ENCODE measurements around the gene UQCRC2.
"Not testable (repeated sequence)": the region's sequence is repeated elsewhere in the genome, so short reads cannot be mapped to it uniquely, and the experiment has no call there.

Gene UQCRC2

DNA sequence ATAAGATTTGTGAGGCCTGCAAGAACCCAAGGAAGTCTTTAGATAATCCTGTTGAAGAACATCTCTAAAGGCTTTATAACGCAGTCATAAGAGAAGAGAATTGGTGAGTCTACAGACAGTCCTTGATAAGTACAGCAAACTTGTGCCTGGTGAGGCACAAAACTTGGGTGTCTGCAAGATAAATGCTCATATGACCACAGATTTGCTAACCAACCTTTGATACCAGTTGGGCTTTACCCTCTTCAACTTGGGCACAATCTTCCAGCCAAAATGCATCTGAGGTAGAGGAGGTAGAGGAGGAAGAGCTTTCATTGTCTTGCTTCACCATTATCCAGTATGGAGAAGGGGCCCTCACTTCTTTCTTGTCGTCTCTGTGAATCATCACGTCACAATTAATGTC is 30.9 kb downstream of the UQCRC2 start:
- no peak for DNase-seq

GRCh38 chr16:21985524-21985923 is 32.4 kb downstream of the UQCRC2 start:
- no peak for DNase-seq

GRCh38 chr16:21986692-21987246 is 33.6 kb downstream of the UQCRC2 start:
- DNase-seq, result no peak

DNA sequence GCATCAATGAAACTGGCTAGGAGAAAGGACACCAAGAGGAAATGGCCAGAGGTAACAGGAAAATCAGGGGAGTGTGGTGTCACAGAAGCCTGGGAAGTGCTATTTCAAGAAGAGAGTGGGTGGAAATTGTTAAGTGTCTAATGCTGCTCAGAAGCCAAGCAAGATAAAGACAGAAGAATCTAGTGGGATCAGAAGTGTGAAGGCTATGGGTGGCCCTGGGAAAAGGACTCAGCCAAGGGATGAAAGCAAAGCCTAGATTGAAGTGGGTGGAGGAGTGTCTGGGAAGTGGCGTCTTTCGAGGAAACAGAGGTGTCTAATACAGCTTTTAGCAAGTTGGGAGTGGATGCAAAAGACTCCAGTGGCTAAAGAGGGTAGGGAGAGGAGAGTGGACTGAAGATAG is 34.3 kb downstream of the UQCRC2 start:
- peak; percentile 6 for DNase-seq

- no peak for DNase-seq
Measured at GRCh38 chr16:21989133-21989532, 36.0 kb downstream of the UQCRC2 start.

DNA sequence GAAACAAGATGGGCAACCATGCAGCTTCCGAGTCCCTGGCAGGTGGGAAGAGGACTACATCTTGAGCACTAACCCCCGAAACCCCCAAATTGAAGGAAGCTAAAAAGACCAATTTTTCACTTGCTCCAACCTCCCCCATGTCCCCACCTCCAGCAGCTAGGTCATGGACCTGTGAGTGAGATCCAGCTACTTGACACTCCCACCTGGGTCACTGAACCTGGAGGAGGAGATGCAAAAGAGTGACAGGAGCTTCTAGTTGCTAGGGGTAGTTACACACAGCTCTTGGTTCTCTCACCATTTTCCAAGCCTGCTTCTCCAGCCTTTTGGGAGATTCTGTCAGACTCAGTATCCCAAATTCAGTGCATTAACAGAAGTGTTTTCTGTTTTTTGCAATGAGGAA is 36.6 kb downstream of the UQCRC2 start:
- no peak for DNase-seq

GRCh38 chr16:21990381-21990944 is 37.3 kb downstream of the UQCRC2 start:
- no peak for DNase-seq

- DNase-seq, result no peak
Measured at GRCh38 chr16:21991621-21992020, 38.5 kb downstream of the UQCRC2 start.

DNA sequence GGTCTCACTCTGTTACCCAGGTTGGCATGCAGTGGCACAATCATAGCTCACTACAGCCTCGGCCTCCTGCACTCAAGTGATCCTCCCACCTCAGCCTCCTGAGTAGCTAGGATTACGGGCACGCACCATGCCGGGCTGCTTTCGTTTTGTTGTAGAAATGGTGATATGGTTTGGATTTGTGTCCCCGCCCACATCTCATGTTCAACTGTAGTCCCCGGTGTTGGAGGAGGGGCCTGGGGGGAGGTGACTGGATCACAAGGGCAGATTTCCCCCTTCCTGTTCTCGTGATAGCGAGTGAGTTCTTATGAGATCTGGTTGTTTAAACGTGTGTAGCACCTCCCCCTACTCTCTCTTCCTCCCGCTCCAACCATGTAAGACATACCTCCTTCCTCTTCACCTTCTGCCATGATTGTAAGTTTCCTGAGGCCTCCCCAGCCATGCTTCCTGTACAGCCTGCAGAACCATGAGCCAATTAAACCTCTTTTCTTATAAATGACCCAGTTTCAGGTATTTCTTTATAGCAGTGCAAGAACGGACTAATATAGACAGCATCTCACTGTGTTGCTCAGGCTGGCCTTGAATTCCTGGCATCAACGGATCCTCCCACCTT is 41.8 kb downstream of the UQCRC2 start:
- DNase-seq, result no peak

DNA sequence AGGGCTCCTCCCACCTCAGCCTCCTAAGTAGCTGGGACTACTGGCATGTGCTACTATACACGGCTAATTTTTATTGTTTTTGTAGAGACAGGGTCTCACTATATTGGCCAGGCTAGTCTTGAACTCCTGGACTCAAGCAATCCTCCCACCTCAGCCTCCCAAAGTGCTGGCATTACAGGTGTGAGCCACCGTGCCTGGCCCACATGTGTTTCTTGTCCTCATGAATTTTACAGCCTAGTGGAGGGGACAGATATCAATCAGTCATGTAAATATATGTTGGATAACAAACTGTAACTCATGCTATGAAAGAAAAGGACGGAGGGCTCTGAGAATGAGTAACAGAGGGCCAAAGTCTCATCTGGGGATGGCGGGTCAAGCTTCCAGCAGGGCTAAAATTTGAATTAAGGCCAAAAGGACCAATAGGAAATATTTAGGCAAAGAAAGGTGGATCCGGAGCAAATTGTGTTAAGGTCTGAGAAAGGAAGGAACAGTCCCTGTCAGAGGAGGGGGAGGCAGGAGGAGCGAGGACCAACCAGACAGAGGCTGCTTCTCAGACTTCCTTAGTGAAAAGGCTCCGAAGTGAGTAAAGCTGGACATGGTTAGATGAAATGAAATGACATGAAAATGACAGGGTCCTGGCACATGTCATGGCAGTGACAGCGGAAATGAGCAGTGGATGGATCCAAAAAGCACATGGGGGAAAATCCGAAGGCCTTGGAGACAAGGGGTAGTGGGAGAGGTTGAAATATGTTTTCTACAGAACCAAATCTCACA is 43.9 kb downstream of the UQCRC2 start:
- no peak for DNase-seq

- DNase-seq, result no peak
Measured at GRCh38 chr16:21997697-21998480, 44.7 kb downstream of the UQCRC2 start.

DNA sequence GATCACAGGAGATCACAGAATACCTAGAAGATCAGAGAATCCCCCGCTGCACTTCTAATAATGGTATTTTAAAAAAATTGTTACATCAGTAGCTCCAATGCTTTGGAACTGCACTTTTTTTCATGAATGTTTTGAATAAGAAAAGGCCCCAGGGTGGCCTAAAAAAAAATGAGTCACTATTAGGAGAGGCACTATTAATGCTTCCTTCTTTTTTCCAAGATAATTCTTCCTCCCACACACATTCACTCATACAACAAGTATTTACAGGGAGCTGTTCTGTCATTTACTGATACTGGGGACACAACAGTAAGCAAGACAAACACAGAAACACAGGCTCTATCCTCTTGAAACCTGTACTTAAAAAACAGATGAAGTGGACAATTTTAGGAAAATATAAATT is 48.4 kb downstream of the UQCRC2 start:
- DNase-seq, result no peak

GRCh38 chr16:22002047-22002446 is 48.9 kb downstream of the UQCRC2 start:
- not testable (repeated sequence) for DNase-seq

DNA sequence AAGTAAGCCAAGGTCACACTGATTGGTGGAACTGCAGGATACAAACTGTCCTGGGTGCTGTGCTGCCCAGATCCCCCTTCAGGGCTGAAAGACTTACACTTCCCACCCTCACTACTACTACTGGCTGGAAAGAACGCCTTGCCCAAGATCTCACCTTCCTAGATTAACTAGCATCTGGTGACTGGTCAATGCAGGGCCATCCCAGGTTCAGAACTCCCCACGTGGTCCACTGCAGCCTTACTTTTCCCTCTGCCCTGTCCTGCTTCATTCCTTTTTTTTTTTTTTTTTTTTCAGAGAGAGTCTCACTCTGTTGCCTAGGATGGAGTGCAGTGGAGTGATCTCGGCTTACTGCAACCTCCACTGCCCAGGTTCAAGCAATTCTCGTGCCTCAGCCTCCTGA is 50.0 kb downstream of the UQCRC2 start:
- no peak for DNase-seq

DNA sequence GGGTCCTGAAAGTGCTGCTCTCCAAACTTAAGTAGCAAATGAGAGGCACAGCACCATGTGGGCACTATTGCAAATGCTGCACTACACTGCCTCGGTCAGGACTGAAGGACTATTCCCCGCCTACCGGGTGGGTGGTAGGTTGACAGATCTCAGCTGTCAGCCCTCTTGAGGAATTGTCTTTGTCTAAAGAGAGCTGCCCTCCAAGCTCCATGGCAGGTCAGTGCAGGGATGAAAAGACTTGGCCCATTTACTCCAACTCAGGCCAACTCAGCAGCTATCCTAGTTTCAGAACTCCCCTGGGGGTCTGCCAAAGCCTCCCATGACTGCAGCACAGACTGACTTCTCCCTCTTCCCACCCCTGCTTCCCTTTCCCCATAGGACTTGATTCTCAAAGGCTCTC is 51.2 kb downstream of the UQCRC2 start:
- no peak for DNase-seq

DNA sequence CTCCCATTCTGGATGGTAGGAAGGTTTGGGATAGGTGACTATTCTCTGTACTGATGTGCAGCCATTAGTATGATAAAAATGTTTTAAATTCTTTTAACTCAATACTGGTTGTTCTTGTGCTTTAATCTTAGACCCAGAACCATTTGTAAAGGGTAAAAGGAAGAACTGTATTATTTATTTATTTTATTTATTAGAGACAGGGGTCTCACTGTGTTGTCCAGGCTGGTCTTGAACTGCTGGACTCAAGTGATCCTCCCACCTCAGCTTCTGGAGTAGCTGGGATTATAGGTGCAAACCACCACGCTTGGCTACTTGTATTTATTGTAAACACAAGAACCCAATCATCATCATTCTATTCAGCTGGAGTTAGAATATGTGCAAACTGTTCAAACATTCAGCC is 52.6 kb downstream of the UQCRC2 start:
- no peak for DNase-seq

DNA sequence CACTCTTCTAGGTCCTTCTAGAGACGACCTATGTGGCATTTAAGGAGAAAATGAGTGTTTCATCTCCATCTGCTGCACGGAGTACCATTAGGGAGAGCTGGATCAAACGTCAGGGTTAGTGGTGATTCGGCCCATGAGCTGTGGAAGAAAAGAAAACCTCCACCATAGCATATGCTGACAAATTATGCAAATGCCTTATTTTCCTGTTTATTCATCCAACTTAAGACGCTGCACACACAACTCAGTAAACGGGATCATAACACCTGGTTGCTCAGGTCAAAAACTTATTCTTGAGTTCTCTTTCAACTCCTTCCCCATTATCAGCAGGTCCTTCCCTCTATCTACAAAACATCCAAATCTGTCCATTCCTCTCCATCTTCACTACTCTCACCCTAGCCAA is 53.5 kb downstream of the UQCRC2 start:
- DNase-seq, result no peak

GRCh38 chr16:22007159-22007508 is 54.0 kb downstream of the UQCRC2 start:
- DNase-seq, result peak; percentile 11

DNA sequence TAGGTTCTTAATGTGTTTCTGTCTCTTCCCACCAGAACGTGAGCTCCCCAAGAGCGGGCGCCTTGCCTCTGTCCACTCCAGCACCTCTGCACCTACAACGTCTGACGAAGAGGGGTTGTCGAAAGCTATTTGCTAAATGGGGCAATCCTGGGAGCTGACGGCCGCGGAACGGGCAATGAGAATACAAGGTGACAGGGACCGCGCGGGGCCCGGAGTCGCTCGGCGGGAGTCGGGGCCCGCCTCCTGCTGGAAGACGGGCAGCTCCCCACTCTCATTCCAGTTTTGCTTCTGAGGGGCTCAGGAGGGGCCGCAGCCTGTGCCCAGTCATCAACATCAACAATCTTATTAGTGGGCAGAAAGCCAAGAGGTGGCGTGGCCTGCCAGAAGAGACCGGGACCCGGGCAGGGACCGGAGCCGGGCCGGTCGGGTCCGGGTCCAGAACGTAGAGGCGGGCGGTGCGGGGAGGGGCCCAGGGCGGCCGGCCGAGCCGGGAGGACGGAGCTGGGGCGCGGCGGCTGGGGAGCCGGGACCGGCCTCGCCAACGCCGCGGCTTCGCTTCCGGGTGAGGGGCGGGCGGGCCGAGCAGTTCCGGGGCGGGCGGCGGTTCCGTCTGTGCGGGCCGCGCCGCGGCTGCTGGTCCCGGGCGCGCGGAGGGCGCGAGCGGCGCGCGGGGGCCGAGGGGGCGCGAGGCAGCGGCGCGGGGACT is 54.5 kb downstream of the UQCRC2 start, which contains the start of gene MOSMO:
MOSMO (plus strand) TSS at position 603 of the 706 bp plus-strand sequence. CDS start 191 bp downstream, outside the sequence.
- DNase-seq, result peak; percentile 64

DNA sequence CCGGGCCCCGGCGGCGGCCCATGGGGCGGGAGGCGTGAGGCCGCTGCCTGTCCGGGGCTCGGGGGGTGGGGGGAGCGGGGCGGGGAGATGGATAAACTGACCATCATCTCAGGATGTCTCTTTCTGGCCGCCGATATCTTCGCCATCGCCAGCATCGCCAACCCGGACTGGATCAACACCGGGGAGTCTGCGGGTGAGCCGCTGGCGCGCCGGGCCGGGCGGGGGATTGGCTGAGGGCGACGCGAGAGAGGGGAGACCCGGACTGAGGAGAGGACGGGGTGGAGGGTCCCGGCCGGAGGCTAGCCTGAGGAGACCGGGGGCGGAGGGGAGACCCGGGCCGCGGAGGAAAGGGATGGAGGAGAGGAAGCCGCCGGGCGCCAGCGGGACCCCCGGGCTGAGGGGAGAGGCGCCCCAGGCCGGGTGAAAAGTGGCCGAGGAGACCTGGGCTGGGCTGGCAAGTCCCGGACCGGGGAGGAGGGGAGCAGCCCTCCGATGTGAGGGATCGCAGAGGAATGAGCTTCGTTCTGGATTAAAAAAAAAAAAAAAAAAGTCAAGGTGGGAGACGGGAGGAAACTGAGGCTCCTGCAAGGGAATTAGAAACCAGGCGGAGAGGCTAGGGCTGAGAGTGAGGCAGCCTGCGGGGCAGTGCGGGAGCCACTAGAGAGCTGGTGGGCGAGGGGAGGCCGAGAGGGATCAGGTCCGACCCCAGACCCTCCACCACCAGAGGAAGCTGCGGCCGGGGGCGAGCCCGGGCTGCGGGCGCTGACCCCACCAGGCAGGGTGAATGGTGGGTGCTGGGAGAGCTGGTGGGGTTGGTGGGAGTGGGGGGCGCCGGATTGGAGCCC is 55.3 kb downstream of the UQCRC2 start:
- peak; percentile 22 for DNase-seq

- DNase-seq, result no peak
Measured at GRCh38 chr16:22010902-22011301, 57.7 kb downstream of the UQCRC2 start.

GRCh38 chr16:22012241-22012640 is 59.1 kb downstream of the UQCRC2 start:
- no peak for DNase-seq

Data from NCI-H82 (cell line).